ENCODE results near the gene PSMD3.
A peak's percentile ranks its signal among the peaks of the same experiment; 100 is the strongest.

Gene PSMD3

GRCh38 chr17:40034426-40035161 lies 54.0 kb downstream of the PSMD3 start:
- DNase-seq: no peak
- in situ Hi-C loops (cut with MboI; ENCODE audit: low pct_unique_long_range_greater_than_20kb, low sequenced_read_pairs): no loop called here

- in situ Hi-C loops (cut with MboI; ENCODE audit: low pct_unique_long_range_greater_than_20kb, low sequenced_read_pairs): no loop called here
- peak; percentile 54 for DNase-seq
Measured at GRCh38 chr17:40035162-40035559, 54.6 kb downstream of the PSMD3 start.

GRCh38 chr17:40038882-40039513 lies 58.4 kb downstream of the PSMD3 start:
- DNase-seq: peak; percentile 35
- in situ Hi-C loops (cut with MboI; ENCODE audit: low pct_unique_long_range_greater_than_20kb, low sequenced_read_pairs): no loop called here

GRCh38 chr17:40041196-40041595 lies 60.6 kb downstream of the PSMD3 start:
- DNase-seq: no peak
- in situ Hi-C loops (cut with MboI; ENCODE audit: low pct_unique_long_range_greater_than_20kb, low sequenced_read_pairs): no loop called here
